OCI-LY3 (cell line): ENCODE measurements around the gene TFCP2L1.

Source experiments
- H2AFZ ChIP-seq: fragments of 200-600, 300-600 bp; shearing (Covaris generic); 2 replicates; pipeline ENCODE4 v1.6.0; 2014; ENCODE audit warnings: antibody characterized with exemption, low read depth, low read length
- H3K27ac ChIP-seq: fragments of 200-600, 300-600 bp; sonication (generic); 2 replicates; pipeline ENCODE4 v1.5.1; 2014; ENCODE audit warnings: mild to moderate bottlenecking, low read length, moderate library complexity, mixed read lengths
- H3K27me3 ChIP-seq: fragments of 200-600, 300-600 bp; sonication (generic); 2 replicates; pipeline ENCODE4 v1.6.1; 2014; ENCODE audit warnings: low read depth, low read length, mixed read lengths
- H3K36me3 ChIP-seq: fragments of 200-600, 300-600 bp; sonication (generic); replicated peaks from 2 replicates; pipeline ENCODE3; 2014; ENCODE audit warnings: low read depth, low read length, mixed read lengths
- H3K4me1 ChIP-seq: fragments of 300-600, 200-600 bp; sonication (generic); 2 replicates; pipeline ENCODE4 v1.6.1; 2014; ENCODE audit warnings: low read length, mixed read lengths
- H3K4me2 ChIP-seq: fragments of 200-600, 300-600 bp; sonication (generic); 2 replicates; pipeline ENCODE4 v1.6.1; 2014; ENCODE audit warnings: low read length, mixed read lengths
- H3K4me3 ChIP-seq: fragments of 300-600, 200-600 bp; sonication (generic); 2 replicates; pipeline ENCODE4 v1.5.1; 2014; ENCODE audit warnings: antibody characterized with exemption, mild to moderate bottlenecking, low read length, moderate library complexity
- H3K79me2 ChIP-seq: fragments of 300-600, 200-600 bp; shearing (Covaris generic); 2 replicates; pipeline ENCODE4 v1.6.1; 2014; ENCODE audit warnings: mild to moderate bottlenecking, low read length, mixed read lengths
- H3K9ac ChIP-seq: fragments of 300-600, 200-600 bp; shearing (Covaris generic); 2 replicates; pipeline ENCODE4 v1.6.0; 2014; ENCODE audit warnings: mild to moderate bottlenecking, low read length, moderate library complexity
- H3K9me3 ChIP-seq: fragments of 200-600, 300-600 bp; shearing (Covaris generic); 2 replicates; pipeline ENCODE4 v1.6.1; 2014; ENCODE audit warnings: low read length, mixed read lengths; ENCODE audit not compliant: insufficient read depth
- H4K20me1 ChIP-seq: fragments of 200-600, 300-600 bp; sonication (generic); 2 replicates; pipeline ENCODE4 v1.6.1; 2016; ENCODE audit warnings: low read length, mixed read lengths; ENCODE audit not compliant: insufficient read depth
- EZH2phosphoT487 ChIP-seq: fragments of 200-600 bp; shearing (Covaris generic); IDR thresholded peaks from 2 replicates; pipeline ENCODE4 v1.6.1; 2018; ENCODE audit warnings: antibody characterized with exemption, mixed run types, low read depth
- TF ChIP-seq, protein P1 (sequence below): fragments of 200-600, 300-600 bp; sonication (generic); IDR thresholded peaks from 2 replicates; pipeline ENCODE4 v1.5.1; 2014; ENCODE audit warnings: antibody characterized with exemption, low read length, low read depth

Gene TFCP2L1

GRCh38 chr2:121247534-121247933, 37.5 kb downstream of the TFCP2L1 start:
- no peaks in the 10 kb centered on the region for H3K9me3 ChIP-seq
- no peak overlapping the region for H3K9ac ChIP-seq
- no peak for TF ChIP-seq EZH2phosphoT487
- TF ChIP-seq, protein P1, sequence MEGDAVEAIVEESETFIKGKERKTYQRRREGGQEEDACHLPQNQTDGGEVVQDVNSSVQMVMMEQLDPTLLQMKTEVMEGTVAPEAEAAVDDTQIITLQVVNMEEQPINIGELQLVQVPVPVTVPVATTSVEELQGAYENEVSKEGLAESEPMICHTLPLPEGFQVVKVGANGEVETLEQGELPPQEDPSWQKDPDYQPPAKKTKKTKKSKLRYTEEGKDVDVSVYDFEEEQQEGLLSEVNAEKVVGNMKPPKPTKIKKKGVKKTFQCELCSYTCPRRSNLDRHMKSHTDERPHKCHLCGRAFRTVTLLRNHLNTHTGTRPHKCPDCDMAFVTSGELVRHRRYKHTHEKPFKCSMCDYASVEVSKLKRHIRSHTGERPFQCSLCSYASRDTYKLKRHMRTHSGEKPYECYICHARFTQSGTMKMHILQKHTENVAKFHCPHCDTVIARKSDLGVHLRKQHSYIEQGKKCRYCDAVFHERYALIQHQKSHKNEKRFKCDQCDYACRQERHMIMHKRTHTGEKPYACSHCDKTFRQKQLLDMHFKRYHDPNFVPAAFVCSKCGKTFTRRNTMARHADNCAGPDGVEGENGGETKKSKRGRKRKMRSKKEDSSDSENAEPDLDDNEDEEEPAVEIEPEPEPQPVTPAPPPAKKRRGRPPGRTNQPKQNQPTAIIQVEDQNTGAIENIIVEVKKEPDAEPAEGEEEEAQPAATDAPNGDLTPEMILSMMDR = no peak
- no peaks in the 10 kb centered on the region for H3K27me3 ChIP-seq
- H3K79me2 ChIP-seq = no peaks in the 10 kb centered on the region
- no peak overlapping the region for H3K4me3 ChIP-seq
- no peak overlapping the region for H2AFZ ChIP-seq
- H3K4me2 ChIP-seq = no peak overlapping the region
- no peak overlapping the region for H3K27ac ChIP-seq
- H3K36me3 ChIP-seq = no peaks in the 10 kb centered on the region
- H3K4me1 ChIP-seq = no peaks in the 10 kb centered on the region
- H4K20me1 ChIP-seq = no peaks in the 10 kb centered on the region

- H3K4me2 ChIP-seq = no peak overlapping the region
- H2AFZ ChIP-seq = no peak overlapping the region
- no peaks in the 10 kb centered on the region for H3K4me1 ChIP-seq
- no peaks in the 10 kb centered on the region for H3K27me3 ChIP-seq
- no peak for TF ChIP-seq EZH2phosphoT487
- TF ChIP-seq, protein P1 = no peak
- no peaks in the 10 kb centered on the region for H3K36me3 ChIP-seq
- H3K27ac ChIP-seq = no peak overlapping the region
- H3K4me3 ChIP-seq = no peak overlapping the region
- H3K79me2 ChIP-seq = no peaks in the 10 kb centered on the region
- no peaks in the 10 kb centered on the region for H4K20me1 ChIP-seq
- H3K9ac ChIP-seq = no peak overlapping the region
- no peaks in the 10 kb centered on the region for H3K9me3 ChIP-seq
Measured at GRCh38 chr2:121246704-121247255, 38.2 kb downstream of the TFCP2L1 start.

DNA sequence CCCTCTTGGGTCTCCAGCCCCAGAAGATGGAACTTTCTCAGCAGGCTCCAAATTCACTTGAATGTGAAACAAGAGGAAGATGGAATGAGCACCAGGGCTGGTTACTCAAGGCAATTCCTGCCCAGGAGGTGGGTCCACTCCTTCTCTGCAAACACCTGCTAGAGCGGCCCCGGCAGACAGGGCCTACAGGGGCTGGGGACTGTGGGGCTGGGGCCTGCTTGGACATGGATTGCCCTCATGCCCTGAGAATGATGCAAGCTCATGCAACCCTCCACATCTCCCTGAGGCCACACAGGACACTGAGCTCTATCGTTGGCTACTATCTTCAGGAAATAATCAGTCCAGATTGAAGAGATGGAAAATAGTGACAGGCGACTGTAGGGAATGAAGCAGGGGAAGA, 39.1 kb downstream of the TFCP2L1 start:
- Histone ChIP-seq H3K4me2 (no peak overlapping the region), H3K27me3 (no peaks in the 10 kb centered on the region), H2AFZ (no peak overlapping the region), H3K9me3 (no peaks in the 10 kb centered on the region), H3K36me3 (no peaks in the 10 kb centered on the region), H3K4me3 (no peak overlapping the region), H3K27ac (no peak overlapping the region), H3K9ac (no peak overlapping the region), H3K79me2 (no peaks in the 10 kb centered on the region), H4K20me1 (no peaks in the 10 kb centered on the region), H3K4me1 (no peaks in the 10 kb centered on the region)
- TF ChIP-seq, protein P1 = no peak
- TF ChIP-seq EZH2phosphoT487 = no peak

GRCh38 chr2:121245120-121245820, 39.7 kb downstream of the TFCP2L1 start:
- Histone ChIP-seq H3K9ac (no peak overlapping the region), H3K27me3 (no peaks in the 10 kb centered on the region), H3K27ac (no peak overlapping the region), H3K4me2 (no peak overlapping the region), H3K79me2 (no peaks in the 10 kb centered on the region), H3K4me3 (no peak overlapping the region), H3K36me3 (no peaks in the 10 kb centered on the region), H4K20me1 (no peaks in the 10 kb centered on the region), H2AFZ (no peak overlapping the region), H3K4me1 (no peaks in the 10 kb centered on the region), H3K9me3 (no peaks in the 10 kb centered on the region)
- no peak for TF ChIP-seq EZH2phosphoT487
- TF ChIP-seq, protein P1 = no peak
